HepG2 (cell line): Measurements from ENCODE around the gene AMER1. TPM values are rescaled to one million over a fixed set of nuclear protein-coding genes. Genes with fewer than 3 reads are reported as not detected.

Source experiments
- ATAC-seq: fragments of 200-7000 bp; cut with Tn5 transposase; 3 replicates; pipeline ENCODE4 v1.9.1; 2020; ENCODE audit warnings: mild to moderate bottlenecking, moderate library complexity
- BruUV-seq: library from RNA; stranded (reverse); fragments of 400-500 nt; replicated peaks from 2 replicates; lab custom pipeline; 2021; lab: Mats Ljungman, UMichigan
- CTCF ChIA-PET: fragments of 300-600 bp; formaldehyde crosslinking; extraction: SDS; loops from one replicate; lab custom pipeline; 2021; ENCODE audit warnings: low total read pairs, inconsistent platforms, low intra/inter-chr PET ratio; lab: Yijun Ruan, JAX
- POLR2A ChIA-PET: fragments of 350-600 bp; sonication (Branson Sonifier 250); formaldehyde crosslinking; loops from one replicate; lab custom pipeline; 2020; ENCODE audit warnings: antibody characterized with exemption, inconsistent platforms; lab: Yijun Ruan, JAX
- DNase-seq: peaks from one replicate; pipeline ENCODE4 v3.0.0-alpha.2; 2015; ENCODE audit warnings: low spot score
- FAIRE-seq: peaks from 3 replicates; lab custom pipeline; 2011; peaks lifted over from hg19 to GRCh38; lab: Jason Lieb, UNC
- H2AFZ ChIP-seq: one replicate; pipeline ENCODE4 v1.6.1; 2011; ENCODE audit warnings: low read length, inconsistent platforms
- H3K27ac ChIP-seq: fragments of 300-600 bp; 3 replicates; pipeline ENCODE4 v1.8.0; 2011; ENCODE audit warnings: mixed run types, mild to moderate bottlenecking, mixed read lengths, low read length, inconsistent platforms; ENCODE audit not compliant: insufficient read depth; ENCODE audit errors: extremely low read length
- H3K27me3 ChIP-seq, 2 experiments: fragments of 200-600 bp in 1 of 2; 2 replicates in 1 of 2; 3 replicates in 1 of 2; pipeline versions ENCODE4 v1.6.0 to v1.8.0; 2011; ENCODE audit warnings: low read length in 2 of 2, mild to moderate bottlenecking in 2 of 2, moderate library complexity in 2 of 2, inconsistent platforms in 1 of 2; ENCODE audit not compliant: insufficient read depth in 2 of 2, control insufficient read depth in 1 of 2
- H3K36me3 ChIP-seq, 2 experiments: fragments of 200-600 bp in 1 of 2; replicated peaks in 1 of 2; 2 replicates in 1 of 2; 3 replicates in 1 of 2; pipeline versions ENCODE4 v1.5.1 to v1.8.0; 2011; ENCODE audit warnings: low read length in 2 of 2, inconsistent platforms in 1 of 2; ENCODE audit not compliant: insufficient read depth in 2 of 2, control insufficient read depth in 1 of 2
- H3K4me1 ChIP-seq: 2 replicates; pipeline ENCODE4 v1.5.1; 2012; ENCODE audit warnings: low read length, inconsistent platforms; ENCODE audit not compliant: insufficient read depth
- H3K4me2 ChIP-seq: 2 replicates; pipeline ENCODE4 v1.6.0; 2011; ENCODE audit warnings: low read depth, low read length, inconsistent platforms
- H3K4me3 ChIP-seq, 3 experiments: fragments of 200-600 bp in 1 of 3; sonication (generic), shearing (Covaris generic) in 1 of 3; replicated peaks in 1 of 3; 2 replicates each; pipeline ENCODE4 v1.5.1; 2011 to 2016; ENCODE audit warnings: low read length in 3 of 3, inconsistent platforms in 2 of 3, low read depth in 2 of 3, mild to moderate bottlenecking in 2 of 3, control low read depth in 1 of 3, mixed read lengths in 1 of 3; ENCODE audit not compliant: insufficient read depth in 1 of 3
- H3K79me2 ChIP-seq: one replicate; pipeline ENCODE4 v1.6.1; 2011; ENCODE audit warnings: low read length, inconsistent platforms; ENCODE audit not compliant: insufficient read depth
- H3K9ac ChIP-seq: 2 replicates; pipeline ENCODE4 v1.6.0; 2011; ENCODE audit warnings: mild to moderate bottlenecking, low read depth, low read length, inconsistent platforms; ENCODE audit not compliant: insufficient read depth
- H3K9me3 ChIP-seq: 2 replicates; pipeline ENCODE4 v1.5.1; 2012; ENCODE audit warnings: mild to moderate bottlenecking, low read length
- H4K20me1 ChIP-seq: 2 replicates; pipeline ENCODE4 v1.6.0; 2011; ENCODE audit warnings: inconsistent platforms, mild to moderate bottlenecking, low read length, moderate library complexity; ENCODE audit not compliant: insufficient read depth
- HNF4G ChIP-seq, 2 experiments: sonication (generic) in 1 of 2; formaldehyde crosslinking in 1 of 2; IDR thresholded peaks; 2 replicates each; pipeline versions ENCODE4 v1.4.0 to v1.6.1; 2011 to 2020; ENCODE audit warnings: borderline replicate concordance in 2 of 2, low read depth in 2 of 2, mild to moderate bottlenecking in 2 of 2, low read length in 1 of 2, missing genetic modification reagents in 1 of 2, moderate library complexity in 1 of 2
- HOXA3 ChIP-seq: sonication (generic); formaldehyde crosslinking; IDR thresholded peaks from 2 replicates; pipeline ENCODE4 v1.5.0; 2020; ENCODE audit warnings: missing genetic modification reagents
- HOXA7 ChIP-seq: sonication (generic); formaldehyde crosslinking; IDR thresholded peaks from 2 replicates; pipeline ENCODE4 v1.8.1; 2022; ENCODE audit warnings: mild to moderate bottlenecking, missing genetic modification reagents, moderate library complexity
- RBM39 ChIP-seq: fragments of 200-400 bp; formaldehyde crosslinking; IDR thresholded peaks from one replicate; pipeline ENCODE4 v1.6.1; 2018; ENCODE audit warnings: antibody characterized with exemption, mild to moderate bottlenecking, low read depth, low read length; ENCODE audit not compliant: poor library complexity, severe bottlenecking
- SAFB2 ChIP-seq: sonication (generic); formaldehyde crosslinking; IDR thresholded peaks from 2 replicates; pipeline ENCODE4 v1.5.1; 2020; ENCODE audit warnings: missing genetic modification reagents, low read depth, mild to moderate bottlenecking, borderline replicate concordance
- ZNF124 ChIP-seq: sonication (generic); formaldehyde crosslinking; IDR thresholded peaks from 2 replicates; pipeline ENCODE4 v1.4.0; 2020; ENCODE audit warnings: missing genetic modification reagents
- ZNF205 ChIP-seq: IDR thresholded peaks from 2 replicates; pipeline ENCODE4 v1.6.1; 2018; ENCODE audit warnings: missing biosample characterization, missing genetic modification reagents
- ZNF230 ChIP-seq: sonication (generic); formaldehyde crosslinking; IDR thresholded peaks from 2 replicates; pipeline ENCODE4 v1.4.0; 2020; ENCODE audit warnings: mild to moderate bottlenecking, missing genetic modification reagents
- ZNF557 ChIP-seq: sonication (generic); formaldehyde crosslinking; IDR thresholded peaks from 2 replicates; pipeline ENCODE4 v1.4.0; 2020; ENCODE audit warnings: missing genetic modification reagents
- ZNF766 ChIP-seq: sonication (generic); formaldehyde crosslinking; IDR thresholded peaks from 2 replicates; pipeline ENCODE4 v1.5.0; 2020; ENCODE audit warnings: missing genetic modification reagents, borderline replicate concordance
- WGBS: methylation state at CpG from one replicate; pipeline ENCODE4 v1.1.6; 2017; ENCODE audit warnings: low lambda C conversion rate; 5-methylcytosine and 5-hydroxymethylcytosine counted together
- in situ Hi-C: cut with HindIII; loops from 2 replicates; pipeline ENCODE4 v1.10.0; 2017; ENCODE audit warnings: low pct_unique_long_range_greater_than_20kb; ENCODE audit not compliant: extremely low pct_ligation_motif_present
- intact Hi-C: fragments of 100-400 bp; cut with micrococcal nuclease; formaldehyde crosslinking; loops from one replicate; pipeline ENCODE4 v1.10.0; 2022; ENCODE audit not compliant: unreplicated experiment
- polyA plus RNA-seq, 8 experiments: library from polyadenylated mRNA; depleted of rRNA in 3 of 8; stranded (reverse) in 7 of 8; unstranded in 1 of 8; fragments of >200 nt; fragmentation: Illumina TruSeq in 4 of 8; extraction: Trizol in 4 of 8; gene quantifications; 2 replicates each; pipeline versions ENCODE4 v1.2.1 to v1.2.3, GENCODE V29; 2011 to 2016; ENCODE audit warnings: low read depth in 4 of 8, missing spikeins in 1 of 8, mixed read lengths in 1 of 8; ENCODE audit not compliant: insufficient read depth in 1 of 8
- total RNA-seq, 5 experiments: library from RNA; depleted of rRNA; stranded (reverse); fragments of >200 nt; fragmentation: Illumina TruSeq; extraction: Trizol; gene quantifications; 2 replicates each; pipeline ENCODE4 v1.2.3, GENCODE V29; 2016; ENCODE audit warnings: low read depth in 1 of 5
- TF ChIP-seq, protein P1 (sequence below): IDR thresholded peaks from 2 replicates; pipeline ENCODE4 v1.6.1; 2016; ENCODE audit warnings: low read depth, missing genetic modification reagents, missing compliant biosample characterization
- TF ChIP-seq, protein P2 (sequence below): sonication (generic); formaldehyde crosslinking; IDR thresholded peaks from 2 replicates; pipeline ENCODE4; 2020; ENCODE audit warnings: missing genetic modification reagents, mild to moderate bottlenecking, borderline replicate concordance
- TF ChIP-seq, protein P3 (sequence below): sonication (generic); formaldehyde crosslinking; IDR thresholded peaks from 2 replicates; pipeline ENCODE4 v1.4.0; 2020; ENCODE audit warnings: missing genetic modification reagents

The AMER1 gene
- total and polyA plus RNA-seq, 2 of the 13 experiments (the other 11 are each of a cell fraction or from before 2014, with no cell fraction given): 2.8 to 10.8 TPM

DNA sequence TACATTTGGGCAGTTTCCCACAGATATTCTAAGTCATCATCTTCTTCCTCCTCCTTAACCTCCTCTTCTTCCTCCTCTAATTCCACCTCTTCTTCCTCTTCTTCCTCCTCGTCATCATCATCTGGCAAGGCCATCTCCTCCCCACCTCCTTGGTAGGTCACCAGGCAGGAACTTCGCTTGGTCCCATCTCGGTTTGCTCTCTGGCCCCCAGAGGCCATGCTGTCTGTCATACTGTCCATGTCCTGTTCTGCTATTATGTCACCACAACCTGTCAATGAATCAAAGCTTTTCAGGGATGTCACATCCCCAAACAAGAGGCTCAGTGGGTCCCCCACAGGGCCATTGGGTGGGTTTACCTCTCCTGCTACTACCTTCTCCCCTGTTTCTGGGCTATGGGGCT lies 13.5 kb downstream of the AMER1 start:
- 96% methylated on average over 3 of the region's 3 CpGs for WGBS
- no peak for FAIRE-seq
- peaks cover 12% of the 10 kb centered on the region for H3K4me1 ChIP-seq

More for the DNA sequence above, 13.5 kb downstream of the AMER1 start:
- DNase-seq: no peak
- H3K79me2 ChIP-seq: no peaks in the 10 kb centered on the region
- no peak for TF ChIP-seq ZNF766 (CRISPR knock-in tag)
- no peak for TF ChIP-seq HOXA7
- no peak for TF ChIP-seq HOXA3 (CRISPR knock-in tag)
- TF ChIP-seq ZNF124 (CRISPR knock-in tag): no peak
- no peak for TF ChIP-seq RBM39
- no peak for TF ChIP-seq HNF4G (IDR thresholded peaks at IDR 0.05; ENCODE audit: borderline replicate concordance, low read depth, low read length)
- TF ChIP-seq HNF4G (CRISPR knock-in tag; IDR thresholded peaks at IDR 0.05; ENCODE audit: borderline replicate concordance, low read depth): no peak
- TF ChIP-seq, protein P1, sequence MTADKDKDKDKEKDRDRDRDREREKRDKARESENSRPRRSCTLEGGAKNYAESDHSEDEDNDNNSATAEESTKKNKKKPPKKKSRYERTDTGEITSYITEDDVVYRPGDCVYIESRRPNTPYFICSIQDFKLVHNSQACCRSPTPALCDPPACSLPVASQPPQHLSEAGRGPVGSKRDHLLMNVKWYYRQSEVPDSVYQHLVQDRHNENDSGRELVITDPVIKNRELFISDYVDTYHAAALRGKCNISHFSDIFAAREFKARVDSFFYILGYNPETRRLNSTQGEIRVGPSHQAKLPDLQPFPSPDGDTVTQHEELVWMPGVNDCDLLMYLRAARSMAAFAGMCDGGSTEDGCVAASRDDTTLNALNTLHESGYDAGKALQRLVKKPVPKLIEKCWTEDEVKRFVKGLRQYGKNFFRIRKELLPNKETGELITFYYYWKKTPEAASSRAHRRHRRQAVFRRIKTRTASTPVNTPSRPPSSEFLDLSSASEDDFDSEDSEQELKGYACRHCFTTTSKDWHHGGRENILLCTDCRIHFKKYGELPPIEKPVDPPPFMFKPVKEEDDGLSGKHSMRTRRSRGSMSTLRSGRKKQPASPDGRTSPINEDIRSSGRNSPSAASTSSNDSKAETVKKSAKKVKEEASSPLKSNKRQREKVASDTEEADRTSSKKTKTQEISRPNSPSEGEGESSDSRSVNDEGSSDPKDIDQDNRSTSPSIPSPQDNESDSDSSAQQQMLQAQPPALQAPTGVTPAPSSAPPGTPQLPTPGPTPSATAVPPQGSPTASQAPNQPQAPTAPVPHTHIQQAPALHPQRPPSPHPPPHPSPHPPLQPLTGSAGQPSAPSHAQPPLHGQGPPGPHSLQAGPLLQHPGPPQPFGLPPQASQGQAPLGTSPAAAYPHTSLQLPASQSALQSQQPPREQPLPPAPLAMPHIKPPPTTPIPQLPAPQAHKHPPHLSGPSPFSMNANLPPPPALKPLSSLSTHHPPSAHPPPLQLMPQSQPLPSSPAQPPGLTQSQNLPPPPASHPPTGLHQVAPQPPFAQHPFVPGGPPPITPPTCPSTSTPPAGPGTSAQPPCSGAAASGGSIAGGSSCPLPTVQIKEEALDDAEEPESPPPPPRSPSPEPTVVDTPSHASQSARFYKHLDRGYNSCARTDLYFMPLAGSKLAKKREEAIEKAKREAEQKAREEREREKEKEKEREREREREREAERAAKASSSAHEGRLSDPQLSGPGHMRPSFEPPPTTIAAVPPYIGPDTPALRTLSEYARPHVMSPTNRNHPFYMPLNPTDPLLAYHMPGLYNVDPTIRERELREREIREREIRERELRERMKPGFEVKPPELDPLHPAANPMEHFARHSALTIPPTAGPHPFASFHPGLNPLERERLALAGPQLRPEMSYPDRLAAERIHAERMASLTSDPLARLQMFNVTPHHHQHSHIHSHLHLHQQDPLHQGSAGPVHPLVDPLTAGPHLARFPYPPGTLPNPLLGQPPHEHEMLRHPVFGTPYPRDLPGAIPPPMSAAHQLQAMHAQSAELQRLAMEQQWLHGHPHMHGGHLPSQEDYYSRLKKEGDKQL (CRISPR knock-in tag): no peak
- TF ChIP-seq ZNF557 (CRISPR knock-in tag): no peak
- TF ChIP-seq, protein P2, sequence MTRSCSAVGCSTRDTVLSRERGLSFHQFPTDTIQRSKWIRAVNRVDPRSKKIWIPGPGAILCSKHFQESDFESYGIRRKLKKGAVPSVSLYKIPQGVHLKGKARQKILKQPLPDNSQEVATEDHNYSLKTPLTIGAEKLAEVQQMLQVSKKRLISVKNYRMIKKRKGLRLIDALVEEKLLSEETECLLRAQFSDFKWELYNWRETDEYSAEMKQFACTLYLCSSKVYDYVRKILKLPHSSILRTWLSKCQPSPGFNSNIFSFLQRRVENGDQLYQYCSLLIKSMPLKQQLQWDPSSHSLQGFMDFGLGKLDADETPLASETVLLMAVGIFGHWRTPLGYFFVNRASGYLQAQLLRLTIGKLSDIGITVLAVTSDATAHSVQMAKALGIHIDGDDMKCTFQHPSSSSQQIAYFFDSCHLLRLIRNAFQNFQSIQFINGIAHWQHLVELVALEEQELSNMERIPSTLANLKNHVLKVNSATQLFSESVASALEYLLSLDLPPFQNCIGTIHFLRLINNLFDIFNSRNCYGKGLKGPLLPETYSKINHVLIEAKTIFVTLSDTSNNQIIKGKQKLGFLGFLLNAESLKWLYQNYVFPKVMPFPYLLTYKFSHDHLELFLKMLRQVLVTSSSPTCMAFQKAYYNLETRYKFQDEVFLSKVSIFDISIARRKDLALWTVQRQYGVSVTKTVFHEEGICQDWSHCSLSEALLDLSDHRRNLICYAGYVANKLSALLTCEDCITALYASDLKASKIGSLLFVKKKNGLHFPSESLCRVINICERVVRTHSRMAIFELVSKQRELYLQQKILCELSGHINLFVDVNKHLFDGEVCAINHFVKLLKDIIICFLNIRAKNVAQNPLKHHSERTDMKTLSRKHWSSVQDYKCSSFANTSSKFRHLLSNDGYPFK: no peak
- TF ChIP-seq SAFB2 (CRISPR knock-in tag): no peak
- TF ChIP-seq, protein P3, sequence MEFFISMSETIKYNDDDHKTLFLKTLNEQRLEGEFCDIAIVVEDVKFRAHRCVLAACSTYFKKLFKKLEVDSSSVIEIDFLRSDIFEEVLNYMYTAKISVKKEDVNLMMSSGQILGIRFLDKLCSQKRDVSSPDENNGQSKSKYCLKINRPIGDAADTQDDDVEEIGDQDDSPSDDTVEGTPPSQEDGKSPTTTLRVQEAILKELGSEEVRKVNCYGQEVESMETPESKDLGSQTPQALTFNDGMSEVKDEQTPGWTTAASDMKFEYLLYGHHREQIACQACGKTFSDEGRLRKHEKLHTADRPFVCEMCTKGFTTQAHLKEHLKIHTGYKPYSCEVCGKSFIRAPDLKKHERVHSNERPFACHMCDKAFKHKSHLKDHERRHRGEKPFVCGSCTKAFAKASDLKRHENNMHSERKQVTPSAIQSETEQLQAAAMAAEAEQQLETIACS (CRISPR knock-in tag): no peak
- TF ChIP-seq ZNF205 (CRISPR knock-in tag): no peak
- TF ChIP-seq ZNF230 (CRISPR knock-in tag): no peak
- H3K9ac ChIP-seq: no peak overlapping the region
- no peaks in the 10 kb centered on the region for H3K27me3 ChIP-seq
- BruUV-seq: no TSS peak
- in situ Hi-C loops (no loop called here), intact Hi-C loops (no loop called here)
- no peaks in the 10 kb centered on the region for H4K20me1 ChIP-seq
- POLR2A ChIA-PET: no interaction called here
- peaks cover 1 to 3% of the 10 kb centered on the region in 2 experiments; a peak in 3 of 5 replicates for H3K36me3 ChIP-seq
- no peak overlapping the region for H3K27ac ChIP-seq
- no peak overlapping the region for H2AFZ ChIP-seq
- ATAC-seq: no peak
- no peak overlapping the region for H3K4me3 ChIP-seq
- no peak overlapping the region for H3K4me2 ChIP-seq
- H3K9me3 ChIP-seq: no peaks in the 10 kb centered on the region
- CTCF ChIA-PET: no interaction called here
